Endothelial cell of umbilical vein (primary cell): ENCODE measurements around the gene CEMIP. TPM values are rescaled to one million over a fixed set of nuclear protein-coding genes. Genes with fewer than 3 reads are reported as not detected.

Source experiments
- BruUV-seq: library from RNA; stranded (reverse); fragments of 400-500 nt; replicated peaks from 2 replicates; lab custom pipeline; 2021; lab: Mats Ljungman, UMichigan
- CTCF ChIA-PET: fragments of 300-600, 350-600 bp; sonication (Branson Sonifier 250); formaldehyde crosslinking; loops from one replicate; lab custom pipeline; 2021; ENCODE audit warnings: antibody characterized with exemption, inconsistent platforms; lab: Charles Lee
- POLR2A ChIA-PET: fragments of 300-600, 350-600 bp; sonication (Branson Sonifier 250); formaldehyde crosslinking; loops from one replicate; lab custom pipeline; 2021; ENCODE audit warnings: antibody characterized with exemption, inconsistent platforms; lab: Charles Lee
- DNase-seq: peaks from one replicate; pipeline ENCODE4 v3.0.0-alpha.2; 2011; ENCODE audit warnings: low read depth, low spot score
- FAIRE-seq: peaks from 2 replicates; lab custom pipeline; 2011; peaks lifted over from hg19 to GRCh38; lab: Jason Lieb, UNC
- H2AFZ ChIP-seq: 2 replicates; pipeline ENCODE4 v1.6.0; 2012; ENCODE audit warnings: low read depth, low read length, control low read depth, inconsistent platforms
- H3K27ac ChIP-seq: 2 replicates; pipeline ENCODE4 v1.5.1; 2011; ENCODE audit warnings: low read depth, mild to moderate bottlenecking, control low read depth, low read length, moderate library complexity; ENCODE audit not compliant: insufficient read depth
- H3K27me3 ChIP-seq, 2 experiments: 2 replicates each; pipeline versions ENCODE4 v1.6.0 to v1.6.1; 2011; ENCODE audit warnings: low read length in 2 of 2, mixed read lengths in 1 of 2; ENCODE audit not compliant: control insufficient read depth in 2 of 2, insufficient read depth in 2 of 2
- H3K36me3 ChIP-seq, 2 experiments: 2 replicates in 1 of 2; 3 replicates in 1 of 2; pipeline ENCODE4 v1.5.1; 2011; ENCODE audit warnings: low read length in 2 of 2, mild to moderate bottlenecking in 1 of 2, moderate library complexity in 1 of 2; ENCODE audit not compliant: control insufficient read depth in 2 of 2, insufficient read depth in 2 of 2; ENCODE audit errors: extremely low read depth in 1 of 2
- H3K4me1 ChIP-seq: 3 replicates; pipeline ENCODE4 v1.5.1; 2011; ENCODE audit warnings: mild to moderate bottlenecking, low read length; ENCODE audit not compliant: control insufficient read depth, insufficient read depth; ENCODE audit errors: extremely low read depth
- H3K4me2 ChIP-seq: 2 replicates; pipeline ENCODE4 v1.6.1; 2011; ENCODE audit warnings: low read length, control low read depth, mixed read lengths; ENCODE audit not compliant: insufficient read depth
- H3K4me3 ChIP-seq, 3 experiments: fragments of 200-600 bp in 1 of 3; sonication (generic), shearing (Covaris generic) in 1 of 3; replicated peaks in 1 of 3; 2 replicates each; pipeline ENCODE4 v1.5.1; 2011 to 2016; ENCODE audit warnings: control low read depth in 3 of 3, low read length in 3 of 3, mild to moderate bottlenecking in 2 of 3, inconsistent platforms in 1 of 3, low read depth in 1 of 3, moderate library complexity in 1 of 3; ENCODE audit not compliant: insufficient read depth in 1 of 3
- H3K79me2 ChIP-seq: 2 replicates; pipeline ENCODE4 v1.6.0; 2012; ENCODE audit warnings: low read length, inconsistent platforms; ENCODE audit not compliant: control insufficient read depth, insufficient read depth
- H3K9ac ChIP-seq: replicated peaks from 2 replicates; pipeline ENCODE3; 2011; ENCODE audit warnings: low read length, control low read depth; ENCODE audit not compliant: insufficient read depth; ENCODE audit errors: extremely low read depth
- H3K9me1 ChIP-seq: replicated peaks from 3 replicates; pipeline ENCODE4 v1.6.0; 2011; ENCODE audit warnings: mild to moderate bottlenecking, low read length; ENCODE audit not compliant: control insufficient read depth, insufficient read depth; ENCODE audit errors: extremely low read depth
- H3K9me3 ChIP-seq: replicated peaks from 2 replicates; pipeline ENCODE4 v1.5.1; 2012; ENCODE audit warnings: low read length, inconsistent platforms; ENCODE audit not compliant: control insufficient read depth, insufficient read depth
- H4K20me1 ChIP-seq: replicated peaks from 2 replicates; pipeline ENCODE3; 2011; ENCODE audit warnings: mild to moderate bottlenecking, low read length; ENCODE audit not compliant: control insufficient read depth, insufficient read depth; ENCODE audit errors: extremely low read depth
- EZH2 ChIP-seq: IDR thresholded peaks from 2 replicates; pipeline ENCODE4 v1.6.1; 2012; ENCODE audit warnings: borderline replicate concordance, low read depth, mild to moderate bottlenecking, moderate library complexity, low read length, inconsistent platforms; ENCODE audit not compliant: severe bottlenecking
- FOS ChIP-seq: IDR thresholded peaks from 2 replicates; pipeline ENCODE4 v1.6.1; 2011; ENCODE audit warnings: mild to moderate bottlenecking, low read length, moderate library complexity, borderline replicate concordance; ENCODE audit not compliant: insufficient read depth
- GATA2 ChIP-seq: IDR thresholded peaks from 2 replicates; pipeline ENCODE4 v1.7.0; 2011; ENCODE audit warnings: low read depth, mild to moderate bottlenecking, moderate library complexity, mixed read lengths, low read length; ENCODE audit not compliant: insufficient read length, insufficient read depth
- JUN ChIP-seq: IDR thresholded peaks from 2 replicates; pipeline ENCODE4 v1.6.1; 2011; ENCODE audit warnings: borderline replicate concordance, low read depth; ENCODE audit not compliant: insufficient read length, insufficient read depth
- MYC ChIP-seq: IDR thresholded peaks from one replicate; pipeline ENCODE4 v1.6.1; 2011; ENCODE audit warnings: mild to moderate bottlenecking, low read depth, low read length
- POLR2A ChIP-seq: IDR thresholded peaks from 2 replicates; pipeline ENCODE4 v1.6.1; 2012; ENCODE audit warnings: low read depth, mild to moderate bottlenecking, control low read depth, low read length
- POLR2AphosphoS5 ChIP-seq: IDR thresholded peaks from 2 replicates; pipeline ENCODE4 v1.6.1; 2012; ENCODE audit warnings: low read depth, mild to moderate bottlenecking, control low read depth, low read length, moderate library complexity; ENCODE audit not compliant: insufficient read depth
- dilution Hi-C: fragments of 300-500 bp; cut with MboI; formaldehyde crosslinking; loops from one replicate; pipeline ENCODE4 v1.15.0; 2019; ENCODE audit warnings: low sequenced_read_pairs; ENCODE audit not compliant: extremely low pct_ligation_motif_present
- intact Hi-C: fragments of 100-400 bp; cut with micrococcal nuclease; formaldehyde crosslinking; loops from one replicate; pipeline ENCODE4 v1.10.0; 2022
- polyA plus RNA-seq, 4 experiments: library from polyadenylated mRNA; depleted of rRNA in 3 of 4; stranded (reverse) in 3 of 4; unstranded in 1 of 4; fragments of >200 nt; gene quantifications; 2 replicates each; pipeline versions ENCODE4 v1.2.1 to v1.2.3, GENCODE V29; 2011 to 2012; ENCODE audit warnings: missing spikeins in 1 of 4
- total RNA-seq: library from RNA; stranded (reverse); gene quantifications from 2 replicates; pipeline ENCODE4 v1.2.3, GENCODE V29; 2021
- TF ChIP-seq, protein P1 (sequence below): IDR thresholded peaks from 2 replicates; pipeline ENCODE4 v1.6.1; 2011; ENCODE audit not compliant: insufficient read depth, insufficient read length
- TF ChIP-seq, protein P2 (sequence below), 2 donors: IDR thresholded peaks; 1 replicate in 1 of 2; 2 replicates in 1 of 2; pipeline ENCODE4 v1.5.1; 2011; ENCODE audit warnings: low read length in 2 of 2, mild to moderate bottlenecking in 2 of 2, moderate library complexity in 2 of 2, control low read depth in 1 of 2, inconsistent platforms in 1 of 2, low read depth in 1 of 2; ENCODE audit not compliant: insufficient read depth in 1 of 2; ENCODE audit errors: extremely low read depth in 1 of 2

Gene CEMIP
- total and polyA plus RNA-seq, 2 donors (not counting 3 experiments of a cell fraction or from before 2014, with no cell fraction given): 0.01 TPM; not detected in 1

DNA sequence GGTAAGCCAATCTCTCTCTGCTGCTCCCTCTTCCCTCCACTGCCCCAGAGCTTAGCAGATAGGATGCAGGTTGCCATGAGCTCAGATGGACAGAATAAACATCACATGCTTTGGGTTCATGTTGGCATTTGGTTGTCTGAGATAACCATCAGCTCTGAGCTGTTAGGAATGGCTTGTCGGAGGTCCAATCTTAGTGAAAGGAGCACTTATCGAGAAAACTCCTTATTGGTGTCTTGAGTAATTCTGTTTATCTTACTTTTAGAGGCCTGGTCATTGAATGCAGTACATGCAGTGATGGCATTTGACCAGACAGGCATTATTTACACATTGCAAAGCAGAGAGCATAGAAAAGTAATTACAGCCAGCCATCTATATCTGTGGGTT lies 99.7 kb downstream of the CEMIP start:
- H3K79me2 ChIP-seq: no peaks in the 10 kb centered on the region
- no peak for TF ChIP-seq GATA2
- no peak for TF ChIP-seq JUN
- TF ChIP-seq POLR2AphosphoS5: no peak
- TF ChIP-seq, protein P1, sequence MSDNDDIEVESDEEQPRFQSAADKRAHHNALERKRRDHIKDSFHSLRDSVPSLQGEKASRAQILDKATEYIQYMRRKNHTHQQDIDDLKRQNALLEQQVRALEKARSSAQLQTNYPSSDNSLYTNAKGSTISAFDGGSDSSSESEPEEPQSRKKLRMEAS: no peak
- no peak for TF ChIP-seq FOS
- TF ChIP-seq EZH2: no peak
- H3K27ac ChIP-seq: no peak overlapping the region
- no peak for FAIRE-seq
- no peak overlapping the region for H3K9ac ChIP-seq
- no peaks in the 10 kb centered on the region for H3K9me3 ChIP-seq
- ChIA-PET CTCF (no interaction called here), POLR2A (no interaction called here)
- no peaks in the 10 kb centered on the region for H3K9me1 ChIP-seq
- intact Hi-C loops (no loop called here), dilution Hi-C loops (no loop called here)
- no TSS peak for BruUV-seq
- H4K20me1 ChIP-seq: no peaks in the 10 kb centered on the region
- no peak overlapping the region for H3K4me2 ChIP-seq
- no peaks in the 10 kb centered on the region for H3K36me3 ChIP-seq
- no peaks in the 10 kb centered on the region for H3K4me1 ChIP-seq
- H3K4me3 ChIP-seq: no peak overlapping the region
- H2AFZ ChIP-seq: no peak overlapping the region
- DNase-seq: no peak
- peaks cover 0 to 3% of the 10 kb centered on the region in 2 experiments for H3K27me3 ChIP-seq

GRCh38 chr15:80880086-80880485 lies 100.9 kb downstream of the CEMIP start:
- no TSS peak for BruUV-seq
- no peak for DNase-seq

More at GRCh38 chr15:80880086-80880485, 100.9 kb downstream of the CEMIP start:
- no peaks in the 10 kb centered on the region for H3K9me3 ChIP-seq
- H3K79me2 ChIP-seq: no peaks in the 10 kb centered on the region
- H4K20me1 ChIP-seq: no peaks in the 10 kb centered on the region
- no peak overlapping the region for H3K27ac ChIP-seq
- intact Hi-C loops (no loop called here), dilution Hi-C loops (no loop called here)
- no peaks in the 10 kb centered on the region for H3K4me1 ChIP-seq
- ChIA-PET POLR2A (no interaction called here), CTCF (interaction anchor here (1.6 kb wide), 1 partner anchor 13 kb away, joined by 4 read pairs; no protein-coding TSS in a partner anchor)
- H3K27me3 ChIP-seq: peaks cover 0 to 3% of the 10 kb centered on the region in 2 experiments
- FAIRE-seq: no peak
- H3K36me3 ChIP-seq: no peaks in the 10 kb centered on the region
- TF ChIP-seq POLR2A (no peak), GATA2 (no peak), EZH2 (no peak), JUN (no peak), MYC (no peak)
- TF ChIP-seq, protein P2, sequence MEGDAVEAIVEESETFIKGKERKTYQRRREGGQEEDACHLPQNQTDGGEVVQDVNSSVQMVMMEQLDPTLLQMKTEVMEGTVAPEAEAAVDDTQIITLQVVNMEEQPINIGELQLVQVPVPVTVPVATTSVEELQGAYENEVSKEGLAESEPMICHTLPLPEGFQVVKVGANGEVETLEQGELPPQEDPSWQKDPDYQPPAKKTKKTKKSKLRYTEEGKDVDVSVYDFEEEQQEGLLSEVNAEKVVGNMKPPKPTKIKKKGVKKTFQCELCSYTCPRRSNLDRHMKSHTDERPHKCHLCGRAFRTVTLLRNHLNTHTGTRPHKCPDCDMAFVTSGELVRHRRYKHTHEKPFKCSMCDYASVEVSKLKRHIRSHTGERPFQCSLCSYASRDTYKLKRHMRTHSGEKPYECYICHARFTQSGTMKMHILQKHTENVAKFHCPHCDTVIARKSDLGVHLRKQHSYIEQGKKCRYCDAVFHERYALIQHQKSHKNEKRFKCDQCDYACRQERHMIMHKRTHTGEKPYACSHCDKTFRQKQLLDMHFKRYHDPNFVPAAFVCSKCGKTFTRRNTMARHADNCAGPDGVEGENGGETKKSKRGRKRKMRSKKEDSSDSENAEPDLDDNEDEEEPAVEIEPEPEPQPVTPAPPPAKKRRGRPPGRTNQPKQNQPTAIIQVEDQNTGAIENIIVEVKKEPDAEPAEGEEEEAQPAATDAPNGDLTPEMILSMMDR (IDR thresholded peaks at IDR 0.05; ENCODE audit: extremely low read depth in 1 of 2, insufficient read depth in 1 of 2, low read depth in 1 of 2, low read length in 2 of 2): no peak
- TF ChIP-seq, protein P1: no peak
- no peak overlapping the region for H2AFZ ChIP-seq
- H3K9me1 ChIP-seq: no peaks in the 10 kb centered on the region
- no peak overlapping the region for H3K9ac ChIP-seq
- H3K4me3 ChIP-seq: no peak overlapping the region
- H3K4me2 ChIP-seq: no peak overlapping the region
